Mesodermal cell (in vitro differentiated cells): Measurements from ENCODE around the gene FOXE1. TPM values are rescaled to one million over a fixed set of nuclear protein-coding genes. Genes with fewer than 3 reads are reported as not detected.

ENCODE experiments used
- H3K27ac ChIP-seq: 2 replicates; pipeline ENCODE4 v1.7.0; 2013; ENCODE audit warnings: mild to moderate bottlenecking, low read depth, low read length, moderate library complexity; ENCODE audit not compliant: severe bottlenecking
- H3K36me3 ChIP-seq: 2 replicates; pipeline ENCODE4 v1.7.1; 2013; ENCODE audit warnings: mild to moderate bottlenecking, low read length, moderate library complexity; ENCODE audit not compliant: control insufficient read depth, insufficient read depth
- H3K4me1 ChIP-seq: one replicate; pipeline ENCODE4 v1.7.1; 2013; ENCODE audit warnings: mild to moderate bottlenecking, low read length; ENCODE audit not compliant: insufficient read depth, control insufficient read depth, poor library complexity, severe bottlenecking
- H3K4me3 ChIP-seq: 2 replicates; pipeline ENCODE4 v1.7.0; 2013; ENCODE audit warnings: low read length, control low read depth, mild to moderate bottlenecking; ENCODE audit not compliant: insufficient read depth, poor library complexity, severe bottlenecking; ENCODE audit errors: extremely low read depth
- H3K9me3 ChIP-seq: 2 replicates; pipeline ENCODE4 v1.7.1; 2013; ENCODE audit warnings: mild to moderate bottlenecking, low read length, moderate library complexity; ENCODE audit not compliant: control insufficient read depth
- WGBS, 2 experiments: methylation state at CpG; one replicate each; pipeline ENCODE4 v1.1.5; 2013; ENCODE audit warnings: missing lambda C conversion rate in 2 of 2; ENCODE audit not compliant: insufficient coverage in 2 of 2; 5-methylcytosine and 5-hydroxymethylcytosine counted together
- polyA plus RNA-seq, 2 experiments: library from polyadenylated mRNA; stranded (reverse); fragments of 50-300 nt; gene quantifications; one replicate each; pipeline ENCODE4 v1.2.3, GENCODE V29; 2013

FOXE1 gene
- not detected for polyA plus RNA-seq (2013, experiment 1 of 2)
- not detected for polyA plus RNA-seq (2013, experiment 2 of 2)

DNA sequence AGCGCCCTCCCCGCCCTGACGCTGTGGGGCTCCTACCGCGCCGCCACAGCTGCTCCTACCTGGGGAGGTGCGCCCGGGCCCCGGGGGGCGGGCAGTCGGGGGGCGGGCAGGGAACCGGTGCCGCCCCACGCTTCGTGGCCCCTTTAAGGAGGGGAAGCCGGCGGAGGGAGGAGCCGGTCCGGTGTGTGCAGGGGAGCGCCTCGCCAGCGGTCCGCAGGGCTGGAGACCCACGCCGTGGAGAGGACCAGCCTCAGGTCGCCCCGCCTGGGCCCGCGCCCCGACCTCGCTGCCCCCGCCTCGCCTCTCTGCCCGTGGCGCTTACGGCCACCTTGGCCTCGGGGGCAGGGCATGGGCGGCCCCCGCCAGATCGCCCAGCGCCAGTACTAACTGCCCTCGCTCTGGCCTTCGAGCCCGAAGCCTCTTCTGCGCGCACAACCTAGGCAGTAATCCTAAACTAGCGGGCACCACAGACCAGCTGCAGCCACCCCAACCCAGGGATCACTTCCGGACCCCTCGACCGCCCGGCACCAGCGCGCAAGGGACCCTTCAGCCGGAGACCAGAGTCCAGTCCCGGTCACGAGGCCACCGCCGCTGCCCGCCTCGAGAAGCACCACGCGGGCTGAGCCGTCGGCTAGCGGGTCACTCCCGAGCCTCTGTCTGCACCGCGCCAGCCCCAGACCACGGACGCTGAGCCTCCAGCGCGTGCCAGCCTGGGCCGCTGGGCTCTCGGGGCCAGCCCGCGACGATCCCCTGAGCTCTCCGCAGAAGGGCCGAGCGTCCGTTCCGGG is at the start of gene FOXE1:
FOXE1 (plus strand) TSS at position 171 of the 788 bp plus-strand sequence. CDS start 689 bp downstream, outside the sequence.
- Histone ChIP-seq H3K4me1 (peaks cover 12% of the 10 kb centered on the region), H3K27ac (no peak within 1 kb of the TSS), H3K4me3 (peak within 1 kb of the TSS; percentile 32), H3K9me3 (no peaks in the 10 kb centered on the region), H3K36me3 (no peaks in the 10 kb centered on the region)
- 0 to 2% methylated on average over 37 to 47 of the region's 83 CpGs for WGBS, 2 experiments

DNA sequence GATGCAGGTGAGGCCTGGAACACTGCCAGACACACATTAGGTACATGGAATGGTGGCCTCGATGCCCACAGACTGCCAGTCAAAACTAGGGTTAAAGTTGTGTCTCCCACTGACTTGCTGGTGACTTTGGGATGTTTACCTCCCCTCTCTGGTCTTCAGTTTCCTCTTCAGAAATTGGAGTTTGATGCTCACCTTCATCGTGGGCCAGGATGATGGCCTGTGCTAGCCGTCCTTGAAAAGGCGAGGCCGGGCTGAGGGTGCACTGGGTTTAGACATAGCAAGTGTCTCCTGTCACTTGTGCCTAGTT is 49.0 kb upstream of the FOXE1 start:
- Histone ChIP-seq H3K4me3 (peak overlapping the region; percentile 50), H3K4me1 (no peaks in the 10 kb centered on the region), H3K9me3 (no peaks in the 10 kb centered on the region), H3K27ac (no peak overlapping the region), H3K36me3 (no peaks in the 10 kb centered on the region)
- 79 to 84% methylated on average over 5 of the region's 5 CpGs for WGBS, 2 experiments

DNA sequence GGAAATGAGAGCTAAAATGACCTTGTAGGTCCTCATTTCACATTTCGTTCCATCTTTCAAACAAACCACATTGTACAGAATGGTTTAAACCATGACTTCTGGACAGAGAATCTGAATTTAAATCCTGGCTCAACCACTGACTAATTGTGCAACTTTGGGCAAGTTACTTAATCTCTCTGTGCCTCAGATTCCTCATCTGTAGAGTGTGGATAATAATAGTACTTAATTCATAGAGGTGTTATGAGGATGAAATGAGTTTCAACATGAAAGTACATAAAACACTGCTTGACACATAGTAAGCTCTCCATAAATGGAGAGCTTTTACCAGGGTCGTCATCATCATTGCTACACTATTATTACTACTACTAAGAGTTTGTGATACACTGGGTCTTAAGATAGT is 46.3 kb upstream of the FOXE1 start:
- Histone ChIP-seq H3K4me3 (no peak overlapping the region), H3K9me3 (no peaks in the 10 kb centered on the region), H3K27ac (no peak overlapping the region)

DNA sequence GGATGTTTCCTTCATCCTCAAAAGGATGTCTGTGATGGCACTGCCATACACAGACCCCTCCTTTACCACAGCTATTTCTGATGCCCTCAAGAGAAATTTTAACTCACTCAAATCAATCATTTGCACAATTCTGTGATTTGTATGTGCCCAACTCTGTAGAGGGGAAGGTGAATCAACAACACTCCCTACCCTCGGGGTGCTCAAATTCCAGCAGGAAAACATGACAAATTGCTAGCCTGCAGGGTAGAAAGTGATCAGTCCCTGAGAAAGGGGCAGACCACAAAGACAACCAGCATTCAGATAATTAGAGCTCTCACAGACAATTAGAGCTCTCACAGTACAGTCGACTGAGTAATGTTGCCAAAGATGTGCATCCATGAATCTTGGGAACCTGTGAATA is 45.3 kb upstream of the FOXE1 start:
- no peaks in the 10 kb centered on the region for H3K36me3 ChIP-seq
- no peak overlapping the region for H3K4me3 ChIP-seq
- WGBS, 2 experiments, result 60% methylated on average over 1 of the region's 2 CpGs; no CpG with 5 or more reads in 1 of the 2 experiments
- H3K4me1 ChIP-seq, result peaks cover 8% of the 10 kb centered on the region
- no peak overlapping the region for H3K27ac ChIP-seq
- no peaks in the 10 kb centered on the region for H3K9me3 ChIP-seq

More for the DNA sequence above, 46.3 kb upstream of the FOXE1 start:
- WGBS, 2 experiments, result 100% methylated on average over 1 of the region's 2 CpGs
- H3K36me3 ChIP-seq, result no peaks in the 10 kb centered on the region
- peaks cover 3% of the 10 kb centered on the region for H3K4me1 ChIP-seq

DNA sequence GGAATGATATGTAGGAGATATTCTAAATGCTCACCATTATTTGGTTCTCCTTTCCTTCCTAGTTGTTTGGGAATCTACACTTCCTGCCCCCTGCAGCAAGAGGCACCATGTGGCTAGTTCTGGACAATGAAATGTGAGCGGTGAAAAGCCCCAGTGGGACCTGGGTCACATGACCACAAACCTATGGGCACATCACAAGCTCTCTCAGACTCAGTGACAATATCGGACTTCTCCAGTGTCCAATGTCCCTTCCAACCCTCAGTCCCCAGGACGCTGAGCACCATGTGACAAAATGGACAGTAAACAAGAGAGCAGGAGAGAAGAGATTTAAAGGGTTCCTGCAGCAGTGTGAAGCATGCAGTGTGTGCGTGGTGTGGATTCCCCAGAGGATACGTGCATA is 44.6 kb upstream of the FOXE1 start:
- Histone ChIP-seq H3K4me3 (no peak overlapping the region), H3K9me3 (no peaks in the 10 kb centered on the region), H3K4me1 (peaks cover 8% of the 10 kb centered on the region)

DNA sequence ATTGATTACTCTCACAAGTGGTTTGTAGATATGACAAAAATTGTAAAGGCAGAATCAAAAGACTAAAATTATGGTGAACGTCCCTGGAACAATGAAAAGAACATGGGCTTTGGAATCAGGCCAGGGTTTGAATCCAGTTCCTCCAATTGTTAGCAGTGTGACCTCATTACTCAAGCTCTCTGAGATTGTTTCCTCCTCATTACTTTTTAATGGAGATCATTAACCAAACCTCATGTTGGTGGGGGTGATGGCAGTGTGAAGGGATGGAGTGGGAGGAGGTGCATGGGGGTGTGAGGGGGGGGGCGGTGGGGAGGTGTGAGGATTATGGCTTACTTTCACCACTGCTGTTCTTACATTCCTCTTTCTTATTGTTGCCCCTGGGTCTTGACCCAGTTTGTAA is 44.1 kb upstream of the FOXE1 start:
- 67 to 86% methylated on average over 1 of the region's 2 CpGs for WGBS, 2 experiments
- no peaks in the 10 kb centered on the region for H3K36me3 ChIP-seq
- H3K4me1 ChIP-seq, result peaks cover 8% of the 10 kb centered on the region
- no peak overlapping the region for H3K4me3 ChIP-seq
- H3K9me3 ChIP-seq, result no peaks in the 10 kb centered on the region
- H3K27ac ChIP-seq, result no peak overlapping the region

More for the DNA sequence above, 44.6 kb upstream of the FOXE1 start:
- Histone ChIP-seq H3K27ac (no peak overlapping the region), H3K36me3 (no peaks in the 10 kb centered on the region)
- 60 to 100% methylated on average over 1 to 3 of the region's 5 CpGs for WGBS, 2 experiments

DNA sequence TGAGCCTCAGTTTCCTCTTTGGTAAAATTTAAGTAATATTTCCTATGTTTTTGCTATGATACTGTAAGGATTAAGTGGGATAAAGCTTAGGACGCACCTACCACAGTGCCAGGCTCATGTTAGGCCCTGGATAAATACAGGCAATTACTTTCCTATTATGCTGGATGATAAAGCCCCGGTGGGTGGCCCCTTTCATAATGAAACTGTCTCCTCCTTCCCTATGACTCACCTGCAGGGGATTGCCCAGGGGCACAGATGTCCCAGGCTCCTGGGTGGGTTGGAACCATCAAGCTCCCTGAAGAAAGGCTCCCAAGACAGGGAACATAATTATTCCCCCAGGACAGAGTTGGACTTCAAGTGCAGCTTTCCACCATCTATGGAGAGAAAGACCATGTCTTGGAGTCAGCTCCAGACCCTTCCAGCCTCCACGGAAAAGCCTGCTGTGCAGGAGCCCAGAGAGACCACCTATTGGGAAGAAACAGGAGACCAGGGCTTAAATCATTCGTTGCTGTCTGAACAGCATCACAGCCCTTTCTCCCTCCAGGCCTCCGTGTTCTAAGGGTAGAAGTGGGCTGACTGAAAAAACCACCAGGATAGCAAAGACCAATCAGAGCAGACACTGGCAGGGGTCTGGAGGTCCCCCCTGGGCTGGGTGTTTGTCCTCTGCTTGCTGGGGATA is 43.2 kb upstream of the FOXE1 start:
- H3K4me3 ChIP-seq, result no peak overlapping the region
- 38 to 46% methylated on average over 1 to 2 of the region's 5 CpGs for WGBS, 2 experiments
- H3K36me3 ChIP-seq, result no peaks in the 10 kb centered on the region
- no peak overlapping the region for H3K27ac ChIP-seq
- peaks cover 8% of the 10 kb centered on the region for H3K4me1 ChIP-seq
- no peaks in the 10 kb centered on the region for H3K9me3 ChIP-seq

DNA sequence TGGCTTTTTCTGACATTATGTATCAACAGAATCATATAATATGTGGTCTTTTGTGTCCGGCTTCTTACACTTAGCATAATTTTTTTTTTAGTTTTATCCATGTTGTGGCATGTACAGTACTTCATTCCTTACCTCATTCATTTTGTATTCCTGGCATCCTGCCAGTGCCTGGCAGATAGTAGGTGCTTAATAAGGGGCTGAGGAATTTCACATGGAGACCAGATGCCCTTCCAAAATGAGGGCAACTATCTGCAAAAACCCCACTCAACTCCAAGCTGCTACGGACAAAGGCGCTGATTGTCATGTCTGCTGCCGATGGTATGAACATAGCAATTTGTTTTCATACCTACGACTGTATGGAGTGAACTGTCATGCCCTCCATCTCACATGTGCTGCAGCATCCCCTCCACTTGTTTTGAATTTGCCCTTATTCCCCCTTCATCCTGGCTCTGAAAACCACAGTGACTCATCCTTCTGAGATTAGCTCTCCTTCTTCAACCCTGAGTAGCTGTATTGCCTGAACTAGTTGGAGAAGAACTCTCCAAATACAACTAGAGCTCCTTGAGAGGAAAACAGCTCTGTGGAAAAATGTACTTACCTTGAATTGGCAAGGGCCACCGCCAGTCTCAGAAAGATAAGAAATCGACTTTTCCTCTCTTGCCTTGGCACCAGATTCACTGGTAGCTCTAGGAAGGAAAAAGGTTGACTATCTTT is 41.3 kb upstream of the FOXE1 start:
- WGBS, 2 experiments, result 79 to 84% methylated on average over 4 to 6 of the region's 7 CpGs
- H3K4me3 ChIP-seq, result no peak overlapping the region

DNA sequence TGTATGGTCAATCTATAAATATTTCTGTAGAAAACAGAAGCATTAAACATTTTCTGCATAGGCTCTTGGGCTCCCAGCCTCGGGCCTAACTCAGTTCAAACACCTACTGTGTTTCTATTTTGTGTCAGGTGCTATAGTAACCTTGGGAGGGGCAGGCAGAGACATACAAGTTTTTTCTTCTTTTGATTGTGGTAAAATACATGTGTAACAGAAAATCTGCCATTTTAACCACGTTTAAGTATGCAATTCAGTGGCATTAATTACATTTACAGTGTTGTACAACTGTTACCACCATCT is 40.8 kb upstream of the FOXE1 start:
- WGBS, 2 experiments, result 60 to 80% methylated on average over 1 of the region's 2 CpGs
- Histone ChIP-seq H3K4me3 (no peak overlapping the region), H3K9me3 (no peaks in the 10 kb centered on the region)

More for the DNA sequence above, 41.3 kb upstream of the FOXE1 start:
- Histone ChIP-seq H3K9me3 (no peaks in the 10 kb centered on the region), H3K36me3 (no peaks in the 10 kb centered on the region), H3K27ac (no peak overlapping the region), H3K4me1 (peaks cover 8% of the 10 kb centered on the region)

DNA sequence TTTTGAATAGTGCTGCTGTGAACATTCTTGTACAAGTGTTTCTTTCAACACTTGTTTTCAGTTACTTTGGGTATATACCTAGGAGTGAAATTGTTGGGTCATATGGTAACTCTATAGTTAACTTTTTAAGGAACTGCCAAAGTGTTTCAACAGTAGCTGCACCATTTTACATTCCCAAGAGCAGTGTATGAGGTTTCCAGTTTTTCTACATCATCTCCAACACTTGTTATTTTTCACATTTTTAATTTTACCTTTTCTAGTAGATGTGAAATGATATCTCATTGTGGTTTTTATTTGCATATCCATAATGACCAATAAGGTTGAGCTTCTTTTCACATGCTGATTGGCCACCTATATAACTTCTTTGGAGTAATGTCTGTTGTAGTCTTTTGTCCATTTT is 40.0 kb upstream of the FOXE1 start:
- Histone ChIP-seq H3K27ac (no peak overlapping the region), H3K9me3 (no peaks in the 10 kb centered on the region), H3K36me3 (no peaks in the 10 kb centered on the region), H3K4me3 (no peak overlapping the region), H3K4me1 (peaks cover 8% of the 10 kb centered on the region)

More for the DNA sequence above, 40.8 kb upstream of the FOXE1 start:
- H3K36me3 ChIP-seq, result no peaks in the 10 kb centered on the region
- no peak overlapping the region for H3K27ac ChIP-seq
- H3K4me1 ChIP-seq, result peaks cover 8% of the 10 kb centered on the region
